NB4 (cell line): Measurements from ENCODE around the gene HIVEP2.

ENCODE experiments used
- CTCF ChIP-seq: IDR thresholded peaks from one replicate; pipeline ENCODE4 v1.5.1; 2012; ENCODE audit warnings: low read depth, low read length
- MYC ChIP-seq: IDR thresholded peaks from 2 replicates; pipeline ENCODE4 v1.6.1; 2011; ENCODE audit warnings: low read depth, low read length

GRCh38 chr6:142808405-142809061, 136.4 kb downstream of the HIVEP2 start:
- TF ChIP-seq CTCF, result no peak
- TF ChIP-seq MYC, result no peak
